Panc1 (cell line): Measurements from ENCODE around the gene TBC1D21.

ENCODE experiments used
- POLR2AphosphoS5 ChIP-seq: IDR thresholded peaks from 2 replicates; pipeline ENCODE4 v1.6.1; 2012; ENCODE audit warnings: mild to moderate bottlenecking, low read depth, low read length, moderate library complexity
- TCF7L2 ChIP-seq: IDR thresholded peaks from 2 replicates; pipeline ENCODE4 v1.6.1; 2011; ENCODE audit warnings: mild to moderate bottlenecking, low read depth, low read length, inconsistent platforms
- TF ChIP-seq, protein P1 (sequence below): fragments of 450-650 bp; IDR thresholded peaks from 2 replicates; pipeline ENCODE4 v1.5.1; 2017; ENCODE audit warnings: mild to moderate bottlenecking

DNA sequence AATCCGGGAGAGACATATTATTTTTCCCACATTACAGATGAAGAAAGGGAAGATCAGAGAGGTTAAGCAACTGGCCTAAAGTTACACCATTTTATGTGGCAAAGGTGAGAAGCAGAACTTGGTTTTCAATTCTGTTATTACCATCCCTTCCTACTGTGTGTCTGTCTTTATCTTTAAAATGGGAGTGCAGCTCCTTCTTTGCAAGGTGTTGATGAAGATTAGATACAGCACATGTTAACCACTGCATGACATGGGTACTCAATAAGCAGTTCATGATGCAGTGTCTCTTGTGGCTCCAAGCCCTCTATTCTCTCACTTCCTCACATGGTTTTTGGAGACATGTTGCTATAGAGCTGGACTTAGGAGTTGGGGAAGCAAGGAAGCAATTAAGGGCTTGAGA, 23.1 kb upstream of the TBC1D21 start:
- TF ChIP-seq, protein P1, sequence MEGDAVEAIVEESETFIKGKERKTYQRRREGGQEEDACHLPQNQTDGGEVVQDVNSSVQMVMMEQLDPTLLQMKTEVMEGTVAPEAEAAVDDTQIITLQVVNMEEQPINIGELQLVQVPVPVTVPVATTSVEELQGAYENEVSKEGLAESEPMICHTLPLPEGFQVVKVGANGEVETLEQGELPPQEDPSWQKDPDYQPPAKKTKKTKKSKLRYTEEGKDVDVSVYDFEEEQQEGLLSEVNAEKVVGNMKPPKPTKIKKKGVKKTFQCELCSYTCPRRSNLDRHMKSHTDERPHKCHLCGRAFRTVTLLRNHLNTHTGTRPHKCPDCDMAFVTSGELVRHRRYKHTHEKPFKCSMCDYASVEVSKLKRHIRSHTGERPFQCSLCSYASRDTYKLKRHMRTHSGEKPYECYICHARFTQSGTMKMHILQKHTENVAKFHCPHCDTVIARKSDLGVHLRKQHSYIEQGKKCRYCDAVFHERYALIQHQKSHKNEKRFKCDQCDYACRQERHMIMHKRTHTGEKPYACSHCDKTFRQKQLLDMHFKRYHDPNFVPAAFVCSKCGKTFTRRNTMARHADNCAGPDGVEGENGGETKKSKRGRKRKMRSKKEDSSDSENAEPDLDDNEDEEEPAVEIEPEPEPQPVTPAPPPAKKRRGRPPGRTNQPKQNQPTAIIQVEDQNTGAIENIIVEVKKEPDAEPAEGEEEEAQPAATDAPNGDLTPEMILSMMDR = no peak
- TF ChIP-seq POLR2AphosphoS5 = no peak
- TF ChIP-seq TCF7L2 = no peak
